Right lung (tissue), 5 donors: Measurements from ENCODE around the gene MED10. TPM values are rescaled to one million over a fixed set of nuclear protein-coding genes. Genes with fewer than 3 reads are reported as not detected.

ENCODE experiments used
- DNase-seq, 2 donors: peaks; one replicate each; pipeline ENCODE4 v3.0.0-alpha.2; 2013
- polyA plus RNA-seq, 5 donors: library from polyadenylated mRNA; unstranded; fragments of 120-200 nt; gene quantifications; one replicate each; pipeline versions ENCODE4 v1.2.1 to v1.2.3, GENCODE V29; 2013; ENCODE audit warnings: inconsistent platforms in 1 of 5, low replicate concordance in 1 of 5; ENCODE audit not compliant: insufficient read length in 5 of 5, insufficient read depth in 1 of 5

MED10 gene
- polyA plus RNA-seq, 5 donors = 34.7 to 52.7 (median 47.0) TPM

- DNase-seq = no peak
These were observed 24.6 kb upstream of the MED10 start for GRCh38 chr5:6402939-6403338.

- DNase-seq = no peak
These were observed 23.1 kb upstream of the MED10 start for GRCh38 chr5:6401410-6401809.

- DNase-seq = no peak
These were observed 21.9 kb upstream of the MED10 start for GRCh38 chr5:6399980-6400910.

- DNase-seq = no peak
These were observed 20.4 kb upstream of the MED10 start for GRCh38 chr5:6398570-6399230.

GRCh38 chr5:6397536-6398269, 19.4 kb upstream of the MED10 start:
- no peak for DNase-seq

- no peak for DNase-seq
These were observed 18.6 kb upstream of the MED10 start for GRCh38 chr5:6396836-6397535.

- DNase-seq = no peak
These were observed 17.7 kb upstream of the MED10 start for GRCh38 chr5:6396043-6396442.

- DNase-seq = no peak
These were observed 17.3 kb upstream of the MED10 start for GRCh38 chr5:6395621-6396020.

GRCh38 chr5:6395102-6395445, 16.7 kb upstream of the MED10 start:
- DNase-seq = no peak

GRCh38 chr5:6394429-6395101, 16.2 kb upstream of the MED10 start:
- DNase-seq = no peak

GRCh38 chr5:6393596-6394194, 15.3 kb upstream of the MED10 start:
- DNase-seq = no peak

- no peak for DNase-seq
These were observed 14.2 kb upstream of the MED10 start for GRCh38 chr5:6392561-6392960.

GRCh38 chr5:6391151-6391550, 12.8 kb upstream of the MED10 start:
- DNase-seq = no peak

GRCh38 chr5:6389946-6390530, 11.7 kb upstream of the MED10 start:
- DNase-seq = no peak

GRCh38 chr5:6389397-6389796, 11.1 kb upstream of the MED10 start:
- no peak for DNase-seq

- DNase-seq = no peak
These were observed 9.6 kb upstream of the MED10 start for GRCh38 chr5:6387970-6388369.

GRCh38 chr5:6386271-6386670, 7.9 kb upstream of the MED10 start:
- no peak for DNase-seq

GRCh38 chr5:6384856-6385255, 6.5 kb upstream of the MED10 start:
- no peak for DNase-seq

GRCh38 chr5:6383376-6383775, 5.0 kb upstream of the MED10 start:
- DNase-seq = no peak

- DNase-seq = no peak
These were observed 899 bp upstream of the MED10 start for GRCh38 chr5:6379246-6379645.

GRCh38 chr5:6378766-6379103, 388 bp upstream of the MED10 start:
- DNase-seq = no peak
